ENCODE data around the gene FKBP5.
"Not testable (repeated sequence)": the region's sequence is repeated elsewhere in the genome, so short reads cannot be mapped to it uniquely, and the experiment has no call there.

Gene FKBP5

GRCh38 chr6:35694462-35694861 is 5.7 kb upstream of the FKBP5 start:
- FAIRE-seq (no peak), DNase-seq (ENCODE audit: insufficient read length, low spot score) (peak; percentile 64)

- no peak for FAIRE-seq
Observed at GRCh38 chr6:35691027-35691824, 2.5 kb upstream of the FKBP5 start.

GRCh38 chr6:35690484-35690883 is 1.8 kb upstream of the FKBP5 start:
- FAIRE-seq (no peak), DNase-seq (ENCODE audit: insufficient read length, low spot score) (no peak)

More at GRCh38 chr6:35691027-35691824, 2.5 kb upstream of the FKBP5 start:
- no peak for DNase-seq (ENCODE audit: insufficient read length, low spot score)

GRCh38 chr6:35690006-35690405 is 1.3 kb upstream of the FKBP5 start:
- FAIRE-seq; DNase-seq (ENCODE audit: insufficient read length, low spot score): not testable (repeated sequence)

- DNase-seq (ENCODE audit: insufficient read length, low spot score) (no peak), FAIRE-seq (no peak)
Observed at GRCh38 chr6:35687658-35688604, 784 bp downstream of the FKBP5 start.

- DNase-seq (ENCODE audit: insufficient read length, low spot score) (no peak), FAIRE-seq (no peak)
Observed at GRCh38 chr6:35686873-35687555, 1.7 kb downstream of the FKBP5 start.

DNA sequence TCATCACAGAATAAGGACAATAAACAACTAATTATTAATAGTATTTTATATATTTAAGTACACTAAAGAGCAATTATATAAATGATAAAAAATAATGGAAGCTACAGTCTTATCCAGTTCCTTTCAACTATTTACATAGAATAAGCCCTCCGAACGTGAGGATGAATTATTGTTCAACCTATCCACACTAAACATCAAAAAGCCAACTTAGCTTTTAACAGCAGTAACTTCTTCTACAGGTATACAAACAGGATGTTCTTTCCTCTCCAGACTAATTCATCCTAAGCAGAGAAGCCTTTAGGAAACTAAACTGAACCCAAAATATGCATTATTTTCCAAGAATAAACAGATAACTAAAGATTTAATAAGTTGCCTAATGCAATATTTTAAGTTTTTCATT is 2.3 kb downstream of the FKBP5 start:
- no peak for FAIRE-seq
- DNase-seq (ENCODE audit: insufficient read length, low spot score), result no peak

- DNase-seq (ENCODE audit: insufficient read length, low spot score) (no peak), FAIRE-seq (no peak)
Observed at GRCh38 chr6:35683267-35683666, 5.4 kb downstream of the FKBP5 start.

DNA sequence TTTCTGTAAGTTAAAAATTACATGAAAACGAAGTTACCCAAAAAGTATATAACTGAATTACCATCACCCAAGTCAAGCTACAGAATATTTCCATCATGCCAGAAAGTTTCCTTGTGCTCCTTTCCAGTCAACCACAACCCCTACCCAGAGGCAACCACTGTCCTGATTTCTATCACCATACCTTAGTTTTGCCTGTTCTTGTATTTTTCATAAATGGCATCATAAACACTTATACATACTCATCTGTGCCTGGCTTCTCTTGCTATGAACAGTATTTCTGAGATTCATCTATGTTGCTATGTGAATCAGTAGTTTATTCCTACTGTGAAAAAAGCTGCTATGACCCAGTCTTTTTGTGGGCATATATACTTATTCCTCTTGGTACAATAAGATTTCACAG is 7.4 kb downstream of the FKBP5 start:
- FAIRE-seq, result no peak
- DNase-seq (ENCODE audit: insufficient read length, low spot score), result no peak

- FAIRE-seq (no peak), DNase-seq (ENCODE audit: insufficient read length, low spot score) (no peak)
Observed at GRCh38 chr6:35679399-35679798, 9.3 kb downstream of the FKBP5 start.

- FAIRE-seq (no peak), DNase-seq (ENCODE audit: insufficient read length, low spot score) (no peak)
Observed at GRCh38 chr6:35678814-35679213, 9.9 kb downstream of the FKBP5 start.

- FAIRE-seq, result no peak
- no peak for DNase-seq (ENCODE audit: insufficient read length, low spot score)
Observed at GRCh38 chr6:35678021-35678654, 10.6 kb downstream of the FKBP5 start.

DNA sequence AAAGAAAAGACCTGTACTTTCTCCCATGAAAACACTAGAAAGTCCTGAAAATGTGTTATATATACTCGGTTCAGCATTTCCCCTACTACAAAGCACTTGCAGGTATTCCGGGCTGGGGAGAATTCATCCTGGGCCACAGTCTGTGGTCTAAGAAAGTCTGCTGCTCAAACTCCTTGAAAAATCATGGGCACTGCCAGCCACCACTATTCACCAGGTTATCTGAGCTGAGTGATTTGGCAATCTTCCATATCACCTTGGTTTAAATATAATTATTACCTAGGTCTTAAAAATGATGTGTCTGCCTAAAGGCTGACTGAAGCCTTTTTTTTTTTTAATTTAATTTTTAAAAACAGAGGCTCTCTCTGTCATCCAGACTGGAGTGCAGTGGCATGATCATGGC is 11.3 kb downstream of the FKBP5 start:
- FAIRE-seq (no peak), DNase-seq (ENCODE audit: insufficient read length, low spot score) (no peak)

DNA sequence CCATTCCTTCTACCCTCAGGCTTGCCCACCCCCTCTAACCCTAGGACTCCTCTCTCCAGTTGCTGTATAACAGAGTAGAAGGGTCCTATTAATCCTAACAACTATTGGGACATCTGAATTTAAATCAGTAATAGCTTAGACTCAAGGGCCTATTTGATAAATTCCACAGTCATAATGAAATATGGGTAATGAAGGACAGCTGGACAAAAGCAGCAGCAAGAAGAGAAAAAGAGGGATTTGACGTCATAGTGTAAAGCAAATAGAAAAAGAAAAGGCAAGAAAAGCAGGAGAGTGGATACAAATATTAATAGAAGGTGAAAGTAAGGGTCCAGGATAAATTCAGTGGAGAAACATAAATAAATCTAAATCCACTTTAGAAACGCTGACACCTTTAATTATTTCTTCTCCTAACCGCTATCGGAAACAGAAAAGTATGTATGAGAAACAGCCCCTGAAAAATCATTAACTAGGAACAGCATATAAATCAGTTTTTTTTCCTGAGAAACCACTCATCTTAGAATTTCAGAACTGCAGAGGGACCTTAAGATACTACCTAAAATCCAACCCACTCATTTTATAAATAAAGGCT is 12.8 kb downstream of the FKBP5 start:
- DNase-seq (ENCODE audit: insufficient read length, low spot score) (no peak), FAIRE-seq (no peak)

DNA sequence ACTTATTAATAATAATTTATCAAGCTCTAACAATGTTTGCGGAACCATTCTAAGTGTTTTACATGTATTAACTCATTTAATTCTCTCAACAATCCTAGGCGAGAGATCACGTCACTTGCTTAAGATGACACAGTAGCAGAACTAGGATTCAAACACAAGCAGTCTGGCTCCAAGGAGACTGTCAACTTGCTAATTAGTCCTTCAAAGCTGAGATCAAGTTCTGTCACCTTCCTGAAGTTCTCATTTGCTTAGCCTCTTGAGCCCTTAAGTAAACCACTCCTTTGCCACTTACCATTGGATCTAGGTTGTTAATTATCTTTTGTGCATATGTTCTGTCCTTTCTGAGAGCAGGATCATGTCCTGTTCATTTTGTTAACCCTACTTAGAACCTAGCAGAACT is 14.1 kb downstream of the FKBP5 start:
- FAIRE-seq, result no peak
- DNase-seq (ENCODE audit: insufficient read length, low spot score), result no peak

GRCh38 chr6:35673755-35674154 is 15.0 kb downstream of the FKBP5 start:
- FAIRE-seq (no peak), DNase-seq (ENCODE audit: insufficient read length, low spot score) (no peak)

- FAIRE-seq; DNase-seq (ENCODE audit: insufficient read length, low spot score): not testable (repeated sequence)
Observed at GRCh38 chr6:35673284-35673666, 15.4 kb downstream of the FKBP5 start.

- not testable (repeated sequence) for DNase-seq (ENCODE audit: insufficient read length, low spot score); FAIRE-seq
Observed at GRCh38 chr6:35670453-35670852, 18.3 kb downstream of the FKBP5 start.

- no peak for FAIRE-seq
Observed at GRCh38 chr6:35669451-35670045, 19.2 kb downstream of the FKBP5 start.

More at GRCh38 chr6:35669451-35670045, 19.2 kb downstream of the FKBP5 start:
- DNase-seq (ENCODE audit: insufficient read length, low spot score), result no peak
